Stimulated activated CD8-positive, alpha-beta memory T cell treated with anti-CD3 and anti-CD28 coated beads, Interleukin-7, amount 100 ng/mL, for 4 hours (primary cell): ENCODE data around the gene SLC26A2.
A peak's percentile ranks its signal among the peaks of the same experiment; 100 is the strongest.
"Not testable (repeated sequence)": the region's sequence is repeated elsewhere in the genome, so short reads cannot be mapped to it uniquely, and the experiment has no call there.

ENCODE experiments used
- DNase-seq, 2 donors: peaks; one replicate each; pipeline ENCODE4 v3.0.0-alpha.2; 2020; ENCODE audit warnings: low read depth in 2 of 2

The SLC26A2 gene

GRCh38 chr5:150001660-150002486 is 41.3 kb downstream of the SLC26A2 start:
- peak; percentile 42 to 49 for DNase-seq

GRCh38 chr5:150006318-150006717 is 45.8 kb downstream of the SLC26A2 start:
- DNase-seq: no peak

GRCh38 chr5:150007050-150007449 is 46.5 kb downstream of the SLC26A2 start:
- no peak for DNase-seq

- no peak for DNase-seq
Observed at GRCh38 chr5:150009671-150010387, 49.3 kb downstream of the SLC26A2 start.

GRCh38 chr5:150013931-150014330 is 53.4 kb downstream of the SLC26A2 start:
- no peak for DNase-seq

- DNase-seq: no peak
Observed at GRCh38 chr5:150014456-150014855, 53.9 kb downstream of the SLC26A2 start.

- DNase-seq: no peak
Observed at GRCh38 chr5:150015415-150015814, 54.9 kb downstream of the SLC26A2 start.

- DNase-seq: no peak
Observed at GRCh38 chr5:150016537-150016936, 56.0 kb downstream of the SLC26A2 start.

GRCh38 chr5:150017226-150018005 is 56.9 kb downstream of the SLC26A2 start:
- DNase-seq: no peak

GRCh38 chr5:150020249-150020648 is 59.7 kb downstream of the SLC26A2 start:
- no peak for DNase-seq

- no peak for DNase-seq
Observed at GRCh38 chr5:150021491-150022157, 61.1 kb downstream of the SLC26A2 start.

GRCh38 chr5:150022158-150022531 is 61.6 kb downstream of the SLC26A2 start:
- DNase-seq: no peak

- no peak for DNase-seq
Observed at GRCh38 chr5:150022681-150023080, 62.1 kb downstream of the SLC26A2 start.

GRCh38 chr5:150023136-150023535 is 62.6 kb downstream of the SLC26A2 start:
- DNase-seq: no peak

GRCh38 chr5:150024346-150024984 is 63.9 kb downstream of the SLC26A2 start:
- no peak for DNase-seq

GRCh38 chr5:150026682-150027172 is 66.2 kb downstream of the SLC26A2 start:
- DNase-seq: no peak

- not testable (repeated sequence) for DNase-seq
Observed at GRCh38 chr5:150028047-150028446, 67.5 kb downstream of the SLC26A2 start.

- no peak for DNase-seq
Observed at GRCh38 chr5:150033334-150033733, 72.8 kb downstream of the SLC26A2 start.

- no peak for DNase-seq
Observed at GRCh38 chr5:150034662-150035061, 74.1 kb downstream of the SLC26A2 start.

- DNase-seq: no peak
Observed at GRCh38 chr5:150035139-150035895, 74.8 kb downstream of the SLC26A2 start.
